NCI-H345 (cell line): Measurements from ENCODE around the gene B3GALT6.

Experiments
- DNase-seq: peaks from one replicate; lab custom pipeline; 2025; lab: John Stamatoyannopoulos, UW

B3GALT6 gene

DNA sequence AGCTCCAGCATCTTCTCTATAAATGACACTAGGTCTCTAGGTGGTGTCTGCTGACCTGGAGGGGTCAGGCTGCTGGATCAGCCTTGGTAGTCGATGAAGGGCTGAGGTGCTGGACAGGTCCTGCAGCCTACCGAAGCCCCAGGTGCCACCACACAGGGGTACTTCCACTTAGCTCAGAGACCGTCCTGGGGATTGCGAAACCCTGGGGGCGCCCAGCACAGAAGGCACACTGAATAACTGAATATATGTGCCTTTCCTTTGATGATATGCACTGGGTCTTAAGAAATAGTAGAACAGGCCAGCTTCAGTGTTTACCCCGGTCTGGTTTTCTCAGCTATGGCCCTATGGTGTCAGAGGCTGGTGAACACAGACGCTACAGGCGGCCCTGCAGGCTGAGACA is 30.7 kb downstream of the B3GALT6 start:
- no peak for DNase-seq

- no peak for DNase-seq
Observed at GRCh38 chr1:1264026-1264425, 32.0 kb downstream of the B3GALT6 start.

DNA sequence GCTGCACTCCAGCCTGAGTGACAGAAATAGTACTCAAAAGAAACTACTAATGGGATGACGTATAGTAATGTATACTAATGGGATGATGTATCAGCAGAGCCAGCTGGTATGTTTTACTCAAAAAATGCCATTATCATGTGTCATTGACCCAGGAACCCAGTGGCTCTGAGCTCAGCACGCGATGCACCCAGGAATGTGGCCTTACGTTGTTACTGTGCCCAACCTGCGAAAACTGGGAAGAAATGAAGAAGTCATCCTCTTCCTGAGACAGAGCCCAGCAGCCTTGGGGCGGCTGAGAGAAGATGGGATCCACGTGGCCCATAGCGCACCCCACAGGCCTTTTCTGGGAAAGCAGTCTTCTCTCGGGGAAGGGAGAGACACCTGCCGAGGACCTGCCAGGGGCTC is 32.8 kb downstream of the B3GALT6 start:
- DNase-seq = no peak

DNA sequence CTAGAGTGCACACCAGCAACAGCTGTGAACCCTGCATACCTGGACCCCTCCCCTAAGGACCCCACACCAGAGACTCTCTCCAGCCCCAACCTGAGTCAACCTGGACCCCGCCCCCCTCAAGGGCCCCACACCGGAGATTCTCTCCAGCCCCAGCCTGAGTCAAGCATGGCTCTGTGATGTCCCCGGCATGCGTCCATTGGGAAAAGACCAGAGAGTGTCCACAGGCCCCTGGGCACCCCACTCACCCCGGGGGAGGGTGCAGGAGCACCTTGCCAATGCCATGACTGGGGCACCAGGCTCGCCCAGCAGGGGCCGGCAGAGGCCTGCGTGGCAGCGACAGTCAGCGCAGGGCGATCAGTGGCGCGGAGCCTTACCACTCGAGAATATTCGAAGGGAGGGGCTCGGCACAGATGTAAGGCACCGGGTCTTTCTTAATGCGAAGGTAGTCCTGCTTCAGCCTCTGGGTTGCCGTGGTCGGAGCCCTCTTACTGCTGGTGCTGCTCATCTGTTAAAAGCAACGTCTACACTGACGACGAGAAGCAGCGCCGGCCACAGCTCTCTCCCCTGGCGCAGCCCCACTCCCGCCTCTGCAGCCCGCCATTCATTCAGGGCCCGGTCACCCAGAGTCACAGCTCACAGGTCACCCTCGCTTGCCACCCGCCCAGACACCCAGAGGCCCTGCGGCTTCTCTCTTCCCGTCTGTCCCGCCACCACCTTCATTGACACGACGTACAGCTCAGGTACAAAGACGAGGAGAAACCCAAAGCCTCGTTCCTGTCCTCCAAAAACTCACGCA is 35.6 kb downstream of the B3GALT6 start:
- DNase-seq = no peak

DNA sequence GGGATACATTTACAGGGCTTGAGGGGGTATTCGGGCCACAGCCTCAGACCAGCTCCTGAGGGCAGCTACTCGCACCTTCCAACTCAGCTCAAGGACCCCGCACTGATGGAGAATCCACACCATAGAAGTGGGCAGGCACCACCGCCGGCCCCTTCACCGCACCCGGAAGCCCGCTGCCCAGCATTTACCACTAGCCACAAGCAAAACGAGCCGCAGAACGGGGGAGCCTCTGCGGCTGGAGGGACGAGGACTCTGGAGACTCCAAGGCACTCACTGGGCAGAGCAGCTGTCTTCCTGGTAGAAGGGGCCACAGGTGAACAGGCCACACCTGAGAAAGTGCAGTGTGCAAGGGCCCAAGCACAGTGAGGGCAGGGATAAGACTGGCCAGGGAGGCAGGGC is 36.2 kb downstream of the B3GALT6 start:
- no peak for DNase-seq

GRCh38 chr1:1270813-1271212 is 38.8 kb downstream of the B3GALT6 start:
- no peak for DNase-seq

DNA sequence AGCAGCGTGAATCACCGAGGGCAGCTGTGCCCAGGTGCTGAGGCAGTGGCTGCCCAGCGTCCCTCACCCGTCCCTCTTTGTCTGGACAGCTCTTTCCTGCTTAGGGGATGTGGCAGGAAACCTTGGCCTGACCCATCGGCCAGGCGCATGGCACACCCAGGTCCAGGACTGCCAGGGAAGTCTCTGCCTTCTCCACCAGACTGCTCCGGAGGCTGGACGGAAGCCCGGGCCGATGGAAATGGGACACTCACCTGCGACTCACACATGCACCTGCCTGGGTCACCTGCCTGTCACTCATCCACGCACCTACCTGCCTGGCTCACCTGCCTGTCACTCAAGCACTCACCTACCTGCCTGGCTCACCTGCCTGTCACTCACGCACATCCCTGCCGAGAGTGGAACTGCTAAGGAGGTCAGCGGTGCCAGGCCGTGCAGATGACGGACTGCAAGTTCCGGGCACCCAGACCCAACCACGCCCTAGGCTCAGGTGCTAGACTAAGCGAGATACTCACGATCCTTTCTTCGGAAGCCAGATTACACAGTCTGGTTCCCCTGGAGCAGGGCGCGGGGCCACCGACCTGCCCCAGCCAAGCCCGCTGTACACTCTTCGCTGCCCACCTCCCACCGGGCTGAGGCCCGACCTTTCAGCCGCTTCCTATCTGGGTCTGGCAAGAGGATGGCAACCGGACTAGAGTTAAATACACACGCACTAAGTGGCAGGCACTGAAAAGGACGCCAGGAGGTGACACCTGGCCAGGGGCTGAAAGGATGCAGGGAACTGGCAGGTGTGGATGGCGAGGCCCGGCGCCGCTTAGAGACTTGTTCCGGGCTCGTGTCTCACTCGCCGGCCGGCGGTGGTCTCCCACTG is 40.5 kb downstream of the B3GALT6 start:
- DNase-seq = no peak

- DNase-seq = no peak
Observed at GRCh38 chr1:1273209-1273511, 41.1 kb downstream of the B3GALT6 start.

GRCh38 chr1:1273512-1274298 is 41.7 kb downstream of the B3GALT6 start, which contains the start of gene UBE2J2:
TSS of gene UBE2J2 (minus strand) at chr1:1273854. CDS start at chr1:1267992, 5,862 bp downstream.
- DNase-seq = peak; percentile 91

GRCh38 chr1:1274299-1274930 is 42.4 kb downstream of the B3GALT6 start:
- DNase-seq = no peak

- no peak for DNase-seq
Observed at GRCh38 chr1:1274931-1275431, 42.9 kb downstream of the B3GALT6 start.

GRCh38 chr1:1275836-1276235 is 43.8 kb downstream of the B3GALT6 start:
- DNase-seq = no peak

- no peak for DNase-seq
Observed at GRCh38 chr1:1278620-1279019, 46.6 kb downstream of the B3GALT6 start.

GRCh38 chr1:1279028-1279427 is 47.0 kb downstream of the B3GALT6 start:
- DNase-seq = no peak

DNA sequence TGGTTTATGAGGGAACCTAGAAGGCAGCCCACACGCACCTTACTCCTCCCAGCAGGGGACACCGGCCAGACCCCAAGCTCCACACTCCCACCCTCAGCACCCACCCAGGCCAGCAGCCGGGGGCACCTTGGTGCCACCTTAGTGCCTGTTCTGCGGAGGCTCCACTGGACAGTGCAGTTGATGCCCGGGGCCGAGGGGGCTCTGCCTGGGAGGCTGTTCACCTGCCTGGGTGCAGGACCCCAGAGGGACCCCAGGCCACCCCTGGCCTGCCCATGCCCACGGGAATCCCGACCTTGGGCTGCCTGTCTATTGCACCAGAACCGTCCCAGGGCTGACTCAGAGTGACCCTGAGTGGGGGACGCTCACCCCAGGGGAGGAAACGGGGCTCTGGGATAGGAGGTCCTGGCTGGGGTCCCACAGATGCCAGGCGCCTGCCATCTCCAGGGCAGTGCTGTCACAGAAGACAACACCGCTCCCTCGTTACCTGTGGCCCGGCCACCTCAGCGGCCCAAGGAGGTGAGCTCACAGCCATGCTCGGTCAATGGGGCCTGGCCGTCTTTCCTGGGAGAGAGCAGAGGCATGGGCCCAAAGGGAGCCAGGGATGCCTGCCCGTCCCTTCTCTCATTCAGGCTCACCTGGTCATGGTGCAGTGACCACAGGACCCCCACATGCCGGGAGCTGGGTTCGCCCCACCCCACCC is 48.9 kb downstream of the B3GALT6 start:
- no peak for DNase-seq

DNA sequence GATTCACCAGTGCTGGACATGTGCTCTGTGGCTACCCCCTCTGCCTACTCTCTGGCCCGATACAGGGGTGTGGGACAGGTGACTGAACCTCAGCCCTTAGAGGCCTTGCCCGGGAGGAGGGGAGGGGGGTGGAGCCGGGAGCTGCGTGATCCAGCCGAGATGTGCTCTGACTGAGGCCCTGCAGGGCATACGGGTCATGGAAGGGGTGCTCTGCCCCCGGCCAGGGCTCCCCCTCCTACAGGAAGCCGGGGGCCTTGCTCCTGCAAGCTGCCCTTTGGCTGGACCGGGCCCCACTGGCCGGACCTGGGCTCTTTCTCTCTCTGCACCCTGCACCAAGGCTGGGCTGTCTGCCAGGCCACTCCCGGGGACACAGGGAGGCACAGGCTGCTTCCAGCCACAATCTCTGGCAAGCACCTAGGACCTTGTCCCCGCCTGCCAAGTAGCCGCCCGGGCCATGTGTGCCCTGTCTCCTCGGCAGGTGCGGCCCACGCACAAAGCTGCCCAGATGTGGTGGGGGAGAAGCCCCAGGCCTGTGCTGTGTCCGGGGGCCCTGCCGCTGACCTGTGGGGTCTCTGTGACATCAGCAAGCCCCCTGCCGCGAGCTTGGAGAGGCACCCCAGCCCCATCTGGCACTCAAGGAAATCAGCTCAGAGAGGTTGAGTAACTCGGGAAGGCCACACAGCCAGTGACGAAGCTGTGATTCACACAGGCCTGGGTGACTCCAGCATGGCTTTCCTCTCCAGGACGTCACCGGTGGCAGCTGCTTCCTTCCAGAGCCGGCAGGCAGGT is 49.7 kb downstream of the B3GALT6 start:
- no peak for DNase-seq

GRCh38 chr1:1282998-1283397 is 51.0 kb downstream of the B3GALT6 start:
- DNase-seq = no peak

GRCh38 chr1:1283821-1284220 is 51.8 kb downstream of the B3GALT6 start:
- peak; percentile 55 for DNase-seq
